ENCODE measurements around the gene DPP6.

DPP6 gene

DNA sequence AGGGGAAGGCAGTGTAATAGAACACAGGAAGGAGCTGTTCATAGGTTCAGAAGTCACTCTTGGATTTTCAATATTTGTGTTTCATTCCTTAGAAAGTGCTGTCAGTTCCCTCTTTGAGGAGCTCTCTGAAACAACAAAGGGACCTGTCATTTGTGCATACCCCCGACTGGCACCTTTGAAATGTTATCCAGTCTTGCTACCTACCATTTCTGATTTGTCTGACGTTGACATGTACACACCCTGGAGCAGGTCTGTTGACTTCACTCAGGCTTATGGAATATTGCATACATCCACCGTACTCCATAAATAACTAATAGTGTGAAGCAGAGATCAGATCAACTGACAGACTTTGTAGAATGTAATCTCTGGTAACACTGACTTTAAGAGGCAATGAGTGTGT is 189.8 kb downstream of the DPP6 start:
- no peak for TF ChIP-seq CTCF (IDR thresholded peaks at IDR 0.05; ENCODE audit: low read depth, low read length)
- no peak overlapping the region for H3K4me3 ChIP-seq (ENCODE audit: low read depth, low read length)

DNA sequence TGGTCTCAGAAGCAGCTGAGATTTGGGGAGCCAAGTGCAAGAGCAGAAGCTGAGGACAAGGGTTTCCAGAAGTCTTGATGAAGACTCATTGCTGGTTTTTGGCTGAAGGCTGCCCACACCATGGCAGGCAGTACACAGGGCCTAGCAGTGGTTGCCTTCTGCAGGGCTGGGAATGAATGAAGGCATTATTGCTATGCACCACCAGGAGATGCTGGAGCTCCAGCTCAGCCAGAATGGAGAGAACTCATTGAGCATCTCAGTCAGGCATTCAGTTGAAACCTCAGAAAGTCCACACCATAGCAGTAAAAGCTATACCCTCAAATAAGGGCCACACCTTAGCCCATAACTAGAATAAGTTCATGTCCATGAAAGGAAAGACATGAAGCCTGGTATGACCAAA is 190.5 kb downstream of the DPP6 start:
- TF ChIP-seq CTCF (IDR thresholded peaks at IDR 0.05; ENCODE audit: low read depth, low read length), result no peak
- no peak overlapping the region for H3K4me3 ChIP-seq (ENCODE audit: low read depth, low read length)

DNA sequence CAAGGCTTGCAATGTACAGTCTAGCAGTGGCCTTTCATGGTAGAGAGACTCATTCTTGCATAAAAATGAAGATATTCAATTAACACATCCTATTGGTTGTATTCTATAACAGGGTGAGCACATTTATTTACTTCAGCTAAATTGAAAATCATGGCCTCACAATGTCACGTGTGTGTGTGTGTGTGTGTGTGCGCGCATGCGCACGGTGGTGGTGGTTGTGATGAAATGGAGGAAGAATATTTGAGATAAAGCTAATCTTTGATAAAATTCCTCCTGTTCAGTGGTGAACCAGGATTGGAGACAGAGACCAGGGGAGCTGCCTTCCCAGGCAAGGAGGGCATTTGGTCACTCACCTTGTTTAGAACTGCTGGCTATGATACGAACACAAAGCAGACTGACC is 199.8 kb downstream of the DPP6 start:
- TF ChIP-seq CTCF (IDR thresholded peaks at IDR 0.05; ENCODE audit: low read depth, low read length), result no peak

DNA sequence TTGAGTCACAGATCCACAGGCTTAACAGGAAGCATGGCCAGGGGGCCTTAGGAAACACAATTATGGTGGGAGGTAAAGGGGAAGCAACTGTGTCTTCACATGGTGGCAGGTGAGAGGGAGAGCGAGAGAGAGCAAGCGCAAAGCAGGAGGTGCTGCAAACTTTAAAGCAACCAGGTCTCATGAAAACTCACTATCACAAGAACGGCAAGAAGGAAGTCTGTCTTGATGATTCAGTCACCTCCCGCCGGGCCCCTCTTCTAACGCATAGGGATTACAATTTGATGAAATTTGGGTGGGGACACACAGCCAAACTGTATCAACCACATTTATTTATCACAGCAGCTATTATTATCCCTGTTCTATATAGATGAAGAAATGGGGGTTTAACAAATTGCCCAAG is 201.6 kb downstream of the DPP6 start:
- H3K4me3 ChIP-seq (ENCODE audit: low read depth, low read length), result no peak overlapping the region
- no peak for TF ChIP-seq CTCF (IDR thresholded peaks at IDR 0.05; ENCODE audit: low read depth, low read length)

More for the DNA sequence above, 199.8 kb downstream of the DPP6 start:
- H3K4me3 ChIP-seq (ENCODE audit: low read depth, low read length), result no peak overlapping the region

- H3K4me3 ChIP-seq (ENCODE audit: low read depth, low read length), result no peak overlapping the region
- TF ChIP-seq CTCF (IDR thresholded peaks at IDR 0.05; ENCODE audit: low read depth, low read length), result no peak
Observed at GRCh38 chr7:154255324-154255723, 203.1 kb downstream of the DPP6 start.

- TF ChIP-seq CTCF (IDR thresholded peaks at IDR 0.05; ENCODE audit: low read depth, low read length), result no peak
- no peak overlapping the region for H3K4me3 ChIP-seq (ENCODE audit: low read depth, low read length)
Observed at GRCh38 chr7:154256150-154256549, 204.0 kb downstream of the DPP6 start.

- TF ChIP-seq CTCF (IDR thresholded peaks at IDR 0.05; ENCODE audit: low read depth, low read length), result no peak
- H3K4me3 ChIP-seq (ENCODE audit: low read depth, low read length), result no peak overlapping the region
Observed at GRCh38 chr7:154259396-154259795, 207.2 kb downstream of the DPP6 start.
